WTC11 (cell line): ENCODE data around the gene ADAM12.

ENCODE experiments used
- ATF1 ChIP-seq: sonication (generic); formaldehyde crosslinking; IDR thresholded peaks from 2 replicates; pipeline ENCODE4 v1.8.1; 2023; ENCODE audit warnings: mild to moderate bottlenecking, moderate library complexity, missing genetic modification reagents
- CBFB ChIP-seq: sonication (generic); formaldehyde crosslinking; IDR thresholded peaks from 2 replicates; pipeline ENCODE4 v1.8.1; 2022; ENCODE audit warnings: mild to moderate bottlenecking, low read depth, missing genetic modification reagents
- CTCF ChIP-seq: fragments of 200-600 bp; IDR thresholded peaks from 2 replicates; pipeline ENCODE4 v1.8.0; 2022; ENCODE audit warnings: antibody characterized with exemption
- E2F4 ChIP-seq: sonication (generic); formaldehyde crosslinking; IDR thresholded peaks from 2 replicates; pipeline ENCODE4 v1.8.1; 2022; ENCODE audit warnings: low read depth, mild to moderate bottlenecking, moderate library complexity, missing genetic modification reagents, borderline replicate concordance
- ETV6 ChIP-seq: sonication (generic); formaldehyde crosslinking; IDR thresholded peaks from 2 replicates; pipeline ENCODE4 v1.8.1; 2022; ENCODE audit warnings: mild to moderate bottlenecking, missing genetic modification reagents
- TP53 ChIP-seq: sonication (generic); formaldehyde crosslinking; IDR thresholded peaks from 2 replicates; pipeline ENCODE4 v1.8.1; 2023; ENCODE audit warnings: mild to moderate bottlenecking, missing genetic modification reagents
- USF2 ChIP-seq: sonication (generic); formaldehyde crosslinking; IDR thresholded peaks from 2 replicates; pipeline ENCODE4 v1.8.1; 2023; ENCODE audit warnings: mild to moderate bottlenecking, missing genetic modification reagents, moderate library complexity
- ZBTB43 ChIP-seq: sonication (generic); formaldehyde crosslinking; IDR thresholded peaks from 2 replicates; pipeline ENCODE4 v1.8.1; 2023; ENCODE audit warnings: mild to moderate bottlenecking, missing genetic modification reagents
- ZNF263 ChIP-seq: sonication (generic); formaldehyde crosslinking; IDR thresholded peaks from 2 replicates; pipeline ENCODE4 v1.8.1; 2022; ENCODE audit warnings: low read depth, mild to moderate bottlenecking, moderate library complexity, missing genetic modification reagents

GRCh38 chr10:126204320-126204719 lies 184.0 kb downstream of the ADAM12 start:
- TF ChIP-seq CTCF (no peak), E2F4 (CRISPR knock-in tag) (no peak), ATF1 (no peak), TP53 (CRISPR knock-in tag) (no peak), CBFB (CRISPR knock-in tag) (no peak), ZBTB43 (CRISPR knock-in tag) (no peak), ZNF263 (CRISPR knock-in tag) (no peak), USF2 (CRISPR knock-in tag) (no peak), ETV6 (CRISPR knock-in tag) (no peak)
